ENCODE data around the gene S100A14. TPM values are rescaled to one million over a fixed set of nuclear protein-coding genes. Genes with fewer than 3 reads are reported as not detected.
A peak's percentile ranks its signal among the peaks of the same experiment; 100 is the strongest.

The S100A14 gene
- total and polyA plus RNA-seq, 2 of the 13 experiments (the other 11 are each of a cell fraction or from before 2014, with no cell fraction given): 1.4 to 7.7 TPM

- TF ChIP-seq E2F2 (CRISPR knock-in tag; IDR thresholded peaks at IDR 0.05; ENCODE audit: borderline replicate concordance) (no peak), TFDP1 (CRISPR knock-in tag; IDR thresholded peaks at IDR 0.05; ENCODE audit: borderline replicate concordance) (no peak; the same call in 1 of the 2 replicates), E2F5 (CRISPR knock-in tag; conservative IDR thresholded peaks at IDR 0.05) (no peak), PLSCR1 (CRISPR knock-in tag; IDR thresholded peaks at IDR 0.05; ENCODE audit: borderline replicate concordance) (no peak), ZNF224 (CRISPR knock-in tag; IDR thresholded peaks at IDR 0.05) (0 out of 2 replicates have a peak, but pooled peaks have one; percentile 78), CSRNP1 (CRISPR knock-in tag; IDR thresholded peaks at IDR 0.05) (no peak), SKI (IDR thresholded peaks at IDR 0.05; ENCODE audit: partially characterized antibody) (peak; percentile 42), NR2F1 (CRISPR knock-in tag; IDR thresholded peaks at IDR 0.05) (peak; percentile 28 to 74; a peak in 3 of 4 replicates), ZNF230 (CRISPR knock-in tag; IDR thresholded peaks at IDR 0.05) (no peak), ZNF547 (CRISPR knock-in tag; IDR thresholded peaks at IDR 0.05) (no peak; the same call in 1 of the 2 replicates), FOXC1 (CRISPR knock-in tag; IDR thresholded peaks at IDR 0.05; ENCODE audit: borderline replicate concordance) (no peak), HNRNPH1 (optimal IDR thresholded peaks at IDR 0.05; ENCODE audit: low read depth, low read length) (peak; percentile 60), KAT7 (CRISPR knock-in tag; IDR thresholded peaks at IDR 0.05; ENCODE audit: borderline replicate concordance) (no peak), U2AF2 (IDR thresholded peaks at IDR 0.05; ENCODE audit: low read depth, low read length) (no peak), SMAD9 (CRISPR knock-in tag; IDR thresholded peaks at IDR 0.05) (no peak), CHCHD3 (CRISPR knock-in tag; IDR thresholded peaks at IDR 0.05) (no peak), ZNF720 (CRISPR knock-in tag; IDR thresholded peaks at IDR 0.05) (no peak), TEAD3 (CRISPR knock-in tag; optimal IDR thresholded peaks at IDR 0.05; ENCODE audit: borderline replicate concordance) (peak; percentile 86), GTF2F1 (IDR thresholded peaks at IDR 0.05; ENCODE audit: low read length) (no peak), ZNF557 (CRISPR knock-in tag; IDR thresholded peaks at IDR 0.05) (no peak), HCFC1 (IDR thresholded peaks at IDR 0.05; ENCODE audit: low read depth, low read length) (0 out of 2 replicates have a peak, but pooled peaks have one; percentile 7), PHF20 (CRISPR knock-in tag; IDR thresholded peaks at IDR 0.05) (peak; percentile 16; the same call in 1 of the 2 replicates), ZNF143 (CRISPR knock-in tag; IDR thresholded peaks at IDR 0.05) (no peak)
Measured at GRCh38 chr1:153608742-153609584, 7.2 kb downstream of the S100A14 start (continued).

Data from HepG2 (cell line).